ENCODE results near the gene CADM2. TPM values are rescaled to one million over a fixed set of nuclear protein-coding genes. Genes with fewer than 3 reads are reported as not detected.

The CADM2 gene
- total RNA-seq, 1 experiment from 2014 or later: 10.9 TPM

DNA sequence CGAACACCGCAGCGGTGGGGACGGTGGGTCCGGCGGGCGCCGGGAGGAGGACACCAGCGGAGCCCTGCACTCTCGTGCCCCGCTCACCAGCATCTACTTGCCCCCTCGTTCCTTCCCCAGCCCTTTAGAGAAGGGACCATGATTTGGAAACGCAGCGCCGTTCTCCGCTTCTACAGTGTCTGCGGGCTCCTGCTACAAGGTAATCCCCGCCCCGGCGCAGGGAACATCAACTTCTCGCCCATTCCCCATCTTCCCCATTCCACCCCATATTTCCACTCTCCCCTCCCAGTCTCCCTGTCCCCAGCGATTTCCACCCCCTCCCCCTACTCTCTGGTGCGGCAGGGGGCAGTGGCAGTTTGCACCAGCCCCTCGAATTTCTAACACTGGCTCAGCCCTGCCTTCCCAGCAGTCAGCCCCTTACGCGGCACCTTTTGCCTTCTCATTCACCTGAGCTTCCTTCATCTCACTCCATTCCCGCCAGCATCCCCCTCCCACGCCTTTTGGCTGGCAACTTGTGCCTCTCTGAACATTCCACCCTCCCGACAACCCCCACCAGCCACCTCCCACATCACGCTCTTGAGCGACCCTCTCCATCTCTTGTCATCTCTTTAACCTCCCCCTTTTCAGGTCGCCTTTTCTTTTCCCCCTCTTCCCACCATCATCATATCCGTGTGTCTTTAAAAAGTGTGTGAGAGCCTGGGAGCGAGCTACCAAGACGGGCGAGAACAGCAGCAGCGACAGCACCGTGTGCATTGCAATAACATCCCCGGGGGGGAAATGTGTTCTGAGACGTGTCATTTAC, 882 bp downstream of the CADM2 start:
- H3K4me1 Mint-ChIP-seq: peaks cover 54% of the 10 kb centered on the region in 2 experiments
- H3K4me2 ChIP-seq (ENCODE audit: insufficient read depth, insufficient read length, low read length): peak overlapping the region; percentile 93
- peak overlapping the region; percentile 82 to 96 (median 89) for H3K27ac Mint-ChIP-seq

More for the DNA sequence above, 882 bp downstream of the CADM2 start:
- no peaks in the 10 kb centered on the region for H4K20me1 ChIP-seq (ENCODE audit: control insufficient read depth, insufficient read depth, insufficient read length)
- H3K9ac ChIP-seq (ENCODE audit: extremely low read depth, insufficient read length, low read length): peak overlapping the region; percentile 69
- peak overlapping the region; percentile 88 to 97 for H3K4me3 Mint-ChIP-seq
- H2AFZ ChIP-seq (ENCODE audit: low read length): no peak overlapping the region
- no peaks in the 10 kb centered on the region for H3K9me3 ChIP-seq (ENCODE audit: control insufficient read depth, low read depth, low read length)
- no peaks in the 10 kb centered on the region for H3K79me1 ChIP-seq (ENCODE audit: insufficient read depth, low read depth, low read length, poor library complexity, severe bottlenecking)
- no peaks in the 10 kb centered on the region; the same call in 1 of the 2 replicates for H3K4me1 ChIP-seq (ENCODE audit: insufficient read depth, low read length)
- no peak overlapping the region for H2BK15ac ChIP-seq (ENCODE audit: low read depth, low read length)
- peaks cover 4% of the 10 kb centered on the region; the same call in 1 of the 2 replicates for H3K27me3 Mint-ChIP-seq (ENCODE audit: low read depth)
- peaks cover 22% of the 10 kb centered on the region for H3K23me2 ChIP-seq (ENCODE audit: insufficient read length, low read depth, low read length, poor library complexity, severe bottlenecking)
- H4K5ac ChIP-seq (ENCODE audit: insufficient read length, low read depth, low read length): no peak overlapping the region
- no peak overlapping the region for H4K8ac ChIP-seq (replicated peaks; ENCODE audit: insufficient read length, low read depth, low read length)
- H3K14ac ChIP-seq (ENCODE audit: insufficient read depth, low read length): peak overlapping the region; percentile 74
- H3T11ph ChIP-seq (ENCODE audit: low read length): no peak overlapping the region
- no peak overlapping the region for H4K91ac ChIP-seq (ENCODE audit: insufficient read length, low read depth, low read length)
- H3K4ac ChIP-seq (ENCODE audit: low read depth, low read length): no peak overlapping the region
- H3K23ac ChIP-seq (ENCODE audit: insufficient read length, low read depth, low read length): no peak overlapping the region
- H3K79me2 ChIP-seq (ENCODE audit: insufficient read depth, low read length): peaks cover 7% of the 10 kb centered on the region; the same call in 1 of the 2 replicates
- no peak overlapping the region for H3K18ac ChIP-seq (ENCODE audit: insufficient read length, low read depth, low read length)
- DNase-seq: peak; percentile 64
- no peaks in the 10 kb centered on the region; a peak in 2 of 5 replicates for H3K9me3 Mint-ChIP-seq
- no peaks in the 10 kb centered on the region for H3K27me3 ChIP-seq (ENCODE audit: insufficient read depth, low read length)
- WGBS (ENCODE audit: extremely low coverage, insufficient read length, low lambda C conversion rate): no CpG with 5 or more reads among the region's 40 CpGs
- no peak overlapping the region for H2BK20ac ChIP-seq (ENCODE audit: low read depth, low read length, poor library complexity, severe bottlenecking)
- TF ChIP-seq, protein P1, sequence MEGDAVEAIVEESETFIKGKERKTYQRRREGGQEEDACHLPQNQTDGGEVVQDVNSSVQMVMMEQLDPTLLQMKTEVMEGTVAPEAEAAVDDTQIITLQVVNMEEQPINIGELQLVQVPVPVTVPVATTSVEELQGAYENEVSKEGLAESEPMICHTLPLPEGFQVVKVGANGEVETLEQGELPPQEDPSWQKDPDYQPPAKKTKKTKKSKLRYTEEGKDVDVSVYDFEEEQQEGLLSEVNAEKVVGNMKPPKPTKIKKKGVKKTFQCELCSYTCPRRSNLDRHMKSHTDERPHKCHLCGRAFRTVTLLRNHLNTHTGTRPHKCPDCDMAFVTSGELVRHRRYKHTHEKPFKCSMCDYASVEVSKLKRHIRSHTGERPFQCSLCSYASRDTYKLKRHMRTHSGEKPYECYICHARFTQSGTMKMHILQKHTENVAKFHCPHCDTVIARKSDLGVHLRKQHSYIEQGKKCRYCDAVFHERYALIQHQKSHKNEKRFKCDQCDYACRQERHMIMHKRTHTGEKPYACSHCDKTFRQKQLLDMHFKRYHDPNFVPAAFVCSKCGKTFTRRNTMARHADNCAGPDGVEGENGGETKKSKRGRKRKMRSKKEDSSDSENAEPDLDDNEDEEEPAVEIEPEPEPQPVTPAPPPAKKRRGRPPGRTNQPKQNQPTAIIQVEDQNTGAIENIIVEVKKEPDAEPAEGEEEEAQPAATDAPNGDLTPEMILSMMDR (conservative IDR thresholded peaks at IDR 0.05): no peak; the same call in 2 of the 3 replicates
- peaks cover 0 to 5% (median 0%) of the 10 kb centered on the region in 3 experiments; a peak in 3 of 7 replicates for H3K36me3 Mint-ChIP-seq (ENCODE audit: insufficient read depth in 1 of 3, low read depth in 3 of 3)
- no peak overlapping the region for H3K56ac ChIP-seq (ENCODE audit: insufficient read length, low read depth, low read length)
- H2BK12ac ChIP-seq (ENCODE audit: insufficient read length, low read depth, low read length): no peak overlapping the region
- no peak overlapping the region for H2BK5ac ChIP-seq (ENCODE audit: insufficient read length, low read length)
- H2AK5ac ChIP-seq (ENCODE audit: insufficient read length, low read length): no peak overlapping the region
- H2BK120ac ChIP-seq (ENCODE audit: low read depth, low read length, poor library complexity, severe bottlenecking): no peak overlapping the region
- H3K27ac ChIP-seq (ENCODE audit: insufficient read length, low read depth, low read length): no peak overlapping the region

Measured in H9 (cell line).